HepG2 (cell line): ENCODE results near the gene ALDH3A2. TPM values are rescaled to one million over a fixed set of nuclear protein-coding genes. Genes with fewer than 3 reads are reported as not detected.

Source experiments
- ATF4 ChIP-seq, 2 experiments: fragments of 450-650 bp in 1 of 2; sonication (generic) in 1 of 2; formaldehyde crosslinking; IDR thresholded peaks; 2 replicates each; pipeline versions ENCODE4 v1.5.0 to v1.8.0; 2020 to 2022; ENCODE audit warnings: mild to moderate bottlenecking in 1 of 2, missing genetic modification reagents in 1 of 2
- ELF1 ChIP-seq: sonication (generic); formaldehyde crosslinking; IDR thresholded peaks from 2 replicates; pipeline ENCODE4 v1.4.0; 2020; ENCODE audit warnings: missing genetic modification reagents
- HMG20A ChIP-seq: IDR thresholded peaks from 2 replicates; pipeline ENCODE4 v1.6.1; 2016; ENCODE audit warnings: borderline replicate concordance
- JUNB ChIP-seq: sonication (generic); formaldehyde crosslinking; IDR thresholded peaks from 2 replicates; pipeline ENCODE4 v1.8.0; 2022; ENCODE audit warnings: missing genetic modification reagents, mild to moderate bottlenecking, borderline replicate concordance
- MYNN ChIP-seq: sonication (generic); formaldehyde crosslinking; IDR thresholded peaks from 2 replicates; pipeline ENCODE4 v1.4.0; 2020; ENCODE audit warnings: mild to moderate bottlenecking, low read depth, missing genetic modification reagents
- NR2C2 ChIP-seq: sonication (generic); formaldehyde crosslinking; IDR thresholded peaks from 2 replicates; pipeline ENCODE4 v1.4.0; 2020; ENCODE audit warnings: missing genetic modification reagents, mild to moderate bottlenecking, moderate library complexity, borderline replicate concordance
- PCBP2 ChIP-seq: fragments of 200-400 bp; formaldehyde crosslinking; optimal IDR thresholded peaks from 2 replicates; pipeline ENCODE3; 2018; ENCODE audit warnings: low read length, low read depth; ENCODE audit not compliant: poor library complexity, severe bottlenecking
- RBM39 ChIP-seq: fragments of 200-400 bp; formaldehyde crosslinking; IDR thresholded peaks from one replicate; pipeline ENCODE4 v1.6.1; 2018; ENCODE audit warnings: antibody characterized with exemption, mild to moderate bottlenecking, low read depth, low read length; ENCODE audit not compliant: poor library complexity, severe bottlenecking
- THRA ChIP-seq: sonication (generic); formaldehyde crosslinking; IDR thresholded peaks from 2 replicates; pipeline ENCODE4 v1.4.0; 2020; ENCODE audit warnings: missing genetic modification reagents, borderline replicate concordance
- ZBTB21 ChIP-seq: sonication (generic); formaldehyde crosslinking; IDR thresholded peaks from 2 replicates; pipeline ENCODE4 v1.4.0; 2020; ENCODE audit warnings: missing genetic modification reagents
- ZNF264 ChIP-seq: sonication (generic); formaldehyde crosslinking; IDR thresholded peaks from 2 replicates; pipeline ENCODE4 v1.4.0; 2020; ENCODE audit warnings: missing genetic modification reagents
- ZNF646 ChIP-seq: sonication (generic); formaldehyde crosslinking; IDR thresholded peaks from 2 replicates; pipeline ENCODE4 v1.9.0; 2021; ENCODE audit warnings: mild to moderate bottlenecking, missing genetic modification reagents
- ZNF687 ChIP-seq: sonication (generic); formaldehyde crosslinking; IDR thresholded peaks from 2 replicates; pipeline ENCODE4 v1.5.1; 2020; ENCODE audit warnings: mild to moderate bottlenecking, missing genetic modification reagents, moderate library complexity
- ZNF703 ChIP-seq: sonication (generic); formaldehyde crosslinking; IDR thresholded peaks from 2 replicates; pipeline ENCODE4 v1.5.1; 2020; ENCODE audit warnings: missing genetic modification reagents, mild to moderate bottlenecking, moderate library complexity, borderline replicate concordance
- polyA plus RNA-seq, 8 experiments: library from polyadenylated mRNA; depleted of rRNA in 3 of 8; stranded (reverse) in 7 of 8; unstranded in 1 of 8; fragments of >200 nt; fragmentation: Illumina TruSeq in 4 of 8; extraction: Trizol in 4 of 8; gene quantifications; 2 replicates each; pipeline versions ENCODE4 v1.2.1 to v1.2.3, GENCODE V29; 2011 to 2016; ENCODE audit warnings: low read depth in 4 of 8, missing spikeins in 1 of 8, mixed read lengths in 1 of 8; ENCODE audit not compliant: insufficient read depth in 1 of 8
- total RNA-seq, 5 experiments: library from RNA; depleted of rRNA; stranded (reverse); fragments of >200 nt; fragmentation: Illumina TruSeq; extraction: Trizol; gene quantifications; 2 replicates each; pipeline ENCODE4 v1.2.3, GENCODE V29; 2016; ENCODE audit warnings: low read depth in 1 of 5

ALDH3A2 gene
- total and polyA plus RNA-seq, 2 of the 13 experiments (the other 11 are each of a cell fraction or from before 2014, with no cell fraction given), result 80.8 to 180 TPM

GRCh38 chr17:19659366-19660177, 11.0 kb downstream of the ALDH3A2 start (continued):
- TF ChIP-seq ZNF687 (CRISPR knock-in tag) (peak; percentile 55), THRA (0 out of 2 replicates have a peak, but pooled peaks have one; percentile 45), RBM39 (no peak), HMG20A (CRISPR knock-in tag) (peak; percentile 43; the same call in 1 of the 2 replicates), ZNF703 (CRISPR knock-in tag) (peak; percentile 14; the same call in 1 of the 2 replicates), ZNF264 (CRISPR knock-in tag) (0 out of 2 replicates have a peak, but pooled peaks have one; percentile 0), ELF1 (CRISPR knock-in tag) (no peak), PCBP2 (no peak), MYNN (CRISPR knock-in tag) (no peak), ZNF646 (CRISPR knock-in tag) (no peak), ZBTB21 (CRISPR knock-in tag) (peak; percentile 61), ATF4 (CRISPR knock-in tag; IDR thresholded peaks at IDR 0.05) (peak in 1 of 2 experiments; percentile 92; a peak in 3 of 4 replicates), NR2C2 (CRISPR knock-in tag) (no peak), JUNB (no peak)
